Left ventricle myocardium superior (tissue), 1 donor: ENCODE data around the gene RAN. TPM values are rescaled to one million over a fixed set of nuclear protein-coding genes. Genes with fewer than 3 reads are reported as not detected.
"Not testable (repeated sequence)": the region's sequence is repeated elsewhere in the genome, so short reads cannot be mapped to it uniquely, and the experiment has no call there.

Experiments
- ATAC-seq: fragments of 200-7000 bp; cut with Tn5 transposase; one replicate; pipeline ENCODE4 v1.9.1; 2020; ENCODE audit warnings: mild to moderate bottlenecking, moderate library complexity
- DNase-seq: peaks from one replicate; pipeline ENCODE4 v3.0.0-alpha.2; 2020
- intact Hi-C: fragments of 100-400 bp; cut with micrococcal nuclease; formaldehyde crosslinking; loops from one replicate; pipeline ENCODE4 v1.11.0; 2022
- total RNA-seq: library from RNA; stranded (reverse); fragmentation: NEBNext Ultra II Directional; extraction: Animal tissue kit (Norgen Biotek cat#: 25700); gene quantifications from one replicate; pipeline ENCODE4 v1.2.1, GENCODE V29; 2021
- donor health status: DM: no; HTN: yes; CAD: no; lungs with severe emphysema.

The RAN gene
- total RNA-seq, 1 donor from 2014 or later, result 248 TPM

GRCh38 chr12:130875708-130876107, 3.8 kb downstream of the RAN start:
- DNase-seq, intact Hi-C loops, ATAC-seq: not testable (repeated sequence)

GRCh38 chr12:130876297-130876696, 4.4 kb downstream of the RAN start:
- intact Hi-C loops, result no loop called here
- DNase-seq (no peak), ATAC-seq (no peak)

- ATAC-seq (no peak), DNase-seq (no peak)
- intact Hi-C loops, result no loop called here
Observed at GRCh38 chr12:130876758-130877157, 4.9 kb downstream of the RAN start.

GRCh38 chr12:130877333-130877732, 5.5 kb downstream of the RAN start:
- intact Hi-C loops, result no loop called here
- DNase-seq, result no peak
- ATAC-seq, result no peak

GRCh38 chr12:130878193-130879185, 6.6 kb downstream of the RAN start:
- ATAC-seq (no peak), DNase-seq (no peak)
- intact Hi-C loops, result no loop called here

- no peak for ATAC-seq
- DNase-seq, result no peak
- intact Hi-C loops, result no loop called here
Observed at GRCh38 chr12:130879212-130879686, 7.4 kb downstream of the RAN start.

GRCh38 chr12:130879781-130880389, 8.0 kb downstream of the RAN start:
- intact Hi-C loops, result no loop called here
- no peak for DNase-seq
- ATAC-seq, result no peak

- no peak for DNase-seq
- intact Hi-C loops, result no loop called here
Observed at GRCh38 chr12:130880411-130880885, 8.6 kb downstream of the RAN start.

GRCh38 chr12:130881046-130881445, 9.2 kb downstream of the RAN start:
- ATAC-seq (no peak), DNase-seq (no peak)
- intact Hi-C loops, result no loop called here

More at GRCh38 chr12:130880411-130880885, 8.6 kb downstream of the RAN start:
- ATAC-seq, result no peak

GRCh38 chr12:130881548-130881947, 9.7 kb downstream of the RAN start:
- ATAC-seq, result no peak
- intact Hi-C loops, result no loop called here
- no peak for DNase-seq

GRCh38 chr12:130887190-130887589, 15.3 kb downstream of the RAN start:
- intact Hi-C loops, ATAC-seq, DNase-seq: not testable (repeated sequence)

- intact Hi-C loops, result no loop called here
- no peak for DNase-seq
- ATAC-seq, result no peak
Observed at GRCh38 chr12:130904064-130904463, 32.2 kb downstream of the RAN start.

- ATAC-seq, DNase-seq, intact Hi-C loops: not testable (repeated sequence)
Observed at GRCh38 chr12:130904936-130905455, 33.1 kb downstream of the RAN start.

GRCh38 chr12:130909111-130909510, 37.2 kb downstream of the RAN start:
- ATAC-seq, result no peak
- DNase-seq, result no peak
- intact Hi-C loops, result no loop called here

GRCh38 chr12:130911193-130911592, 39.3 kb downstream of the RAN start:
- ATAC-seq, result no peak
- DNase-seq, result no peak
- intact Hi-C loops, result no loop called here

GRCh38 chr12:130911933-130912332, 40.1 kb downstream of the RAN start:
- DNase-seq (no peak), ATAC-seq (no peak)
- intact Hi-C loops, result no loop called here

- intact Hi-C loops, result no loop called here
- DNase-seq, result peak; percentile 73
- ATAC-seq, result peak; percentile 80
Observed at GRCh38 chr12:130916241-130916911, 44.5 kb downstream of the RAN start.

- DNase-seq, result no peak
- ATAC-seq, result no peak
- intact Hi-C loops, result no loop called here
Observed at GRCh38 chr12:130917607-130918006, 45.7 kb downstream of the RAN start.

- ATAC-seq (no peak), DNase-seq (no peak)
- intact Hi-C loops, result no loop called here
Observed at GRCh38 chr12:130919086-130919485, 47.2 kb downstream of the RAN start.
